Measurements from ENCODE around the gene PGM5.

Gene PGM5

GRCh38 chr9:68443624-68444023 lies 87.2 kb downstream of the PGM5 start:
- DNase-seq: no peak

- DNase-seq: no peak
Observed at GRCh38 chr9:68446836-68447235, 90.4 kb downstream of the PGM5 start.

GRCh38 chr9:68447611-68448010 lies 91.2 kb downstream of the PGM5 start:
- no peak for DNase-seq

- DNase-seq: no peak
Observed at GRCh38 chr9:68454579-68455334, 98.3 kb downstream of the PGM5 start.

- DNase-seq: no peak
Observed at GRCh38 chr9:68455451-68455850, 99.0 kb downstream of the PGM5 start.

- no peak for DNase-seq
Observed at GRCh38 chr9:68457803-68458202, 101.4 kb downstream of the PGM5 start.

- DNase-seq: no peak
Observed at GRCh38 chr9:68458918-68459317, 102.5 kb downstream of the PGM5 start.

GRCh38 chr9:68462105-68462775 lies 105.8 kb downstream of the PGM5 start:
- DNase-seq: no peak

- no peak for DNase-seq
Observed at GRCh38 chr9:68470067-68470466, 113.7 kb downstream of the PGM5 start.

- DNase-seq: no peak
Observed at GRCh38 chr9:68470634-68471033, 114.2 kb downstream of the PGM5 start.

- DNase-seq: no peak
Observed at GRCh38 chr9:68472119-68472518, 115.7 kb downstream of the PGM5 start.

GRCh38 chr9:68473790-68474189 lies 117.4 kb downstream of the PGM5 start:
- no peak for DNase-seq

- DNase-seq: no peak
Observed at GRCh38 chr9:68476422-68476821, 120.0 kb downstream of the PGM5 start.

- no peak for DNase-seq
Observed at GRCh38 chr9:68476847-68477246, 120.4 kb downstream of the PGM5 start.

- no peak for DNase-seq
Observed at GRCh38 chr9:68480807-68481206, 124.4 kb downstream of the PGM5 start.

GRCh38 chr9:68482548-68482947 lies 126.1 kb downstream of the PGM5 start:
- no peak for DNase-seq

GRCh38 chr9:68488126-68488525 lies 131.7 kb downstream of the PGM5 start:
- DNase-seq: no peak

- DNase-seq: no peak
Observed at GRCh38 chr9:68489646-68490045, 133.2 kb downstream of the PGM5 start.

- DNase-seq: no peak
Observed at GRCh38 chr9:68492806-68493205, 136.4 kb downstream of the PGM5 start.

- no peak for DNase-seq
Observed at GRCh38 chr9:68493541-68493940, 137.1 kb downstream of the PGM5 start.

- no peak for DNase-seq
Observed at GRCh38 chr9:68493958-68494577, 137.7 kb downstream of the PGM5 start.

- no peak for DNase-seq
Observed at GRCh38 chr9:68495247-68495646, 138.8 kb downstream of the PGM5 start.

- DNase-seq: no peak
Observed at GRCh38 chr9:68496356-68496755, 139.9 kb downstream of the PGM5 start.

GRCh38 chr9:68497629-68498028 lies 141.2 kb downstream of the PGM5 start:
- no peak for DNase-seq
